ENCODE results near the gene RYR1.
"Not testable (repeated sequence)": the region's sequence is repeated elsewhere in the genome, so short reads cannot be mapped to it uniquely, and the experiment has no call there.

Gene RYR1

DNA sequence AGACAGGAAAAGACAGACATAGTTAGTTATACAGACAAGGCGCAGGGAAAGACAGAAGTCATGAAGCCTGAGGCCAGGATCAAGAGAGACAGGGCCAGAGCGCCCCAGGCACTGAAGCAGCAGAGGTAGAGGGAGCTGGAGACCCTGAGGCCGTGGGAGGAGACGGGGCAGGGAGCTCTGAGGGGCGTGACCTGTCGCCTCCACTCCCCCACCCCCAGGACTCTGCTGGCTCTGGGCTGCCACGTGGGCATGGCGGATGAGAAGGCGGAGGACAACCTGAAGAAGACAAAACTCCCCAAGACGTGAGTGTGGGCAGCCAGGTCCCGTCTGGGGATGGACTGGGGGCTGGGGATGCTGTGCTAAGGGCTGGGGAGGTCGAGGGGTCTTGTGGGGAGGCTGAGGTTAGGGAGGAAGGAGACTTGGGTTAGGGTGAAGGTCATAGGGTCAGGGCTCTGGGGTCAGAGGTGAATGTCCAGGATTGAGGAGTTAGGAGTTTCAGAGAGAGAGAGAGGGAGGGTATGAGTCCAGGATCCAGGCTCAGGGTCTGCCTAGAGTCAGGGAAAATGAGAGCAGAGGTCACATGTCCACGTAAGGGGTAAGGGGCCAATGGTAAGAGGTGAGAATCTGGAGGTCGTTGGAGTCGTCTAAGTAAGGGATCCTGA, 31.1 kb downstream of the RYR1 start:
- DNase-seq: no peak

DNA sequence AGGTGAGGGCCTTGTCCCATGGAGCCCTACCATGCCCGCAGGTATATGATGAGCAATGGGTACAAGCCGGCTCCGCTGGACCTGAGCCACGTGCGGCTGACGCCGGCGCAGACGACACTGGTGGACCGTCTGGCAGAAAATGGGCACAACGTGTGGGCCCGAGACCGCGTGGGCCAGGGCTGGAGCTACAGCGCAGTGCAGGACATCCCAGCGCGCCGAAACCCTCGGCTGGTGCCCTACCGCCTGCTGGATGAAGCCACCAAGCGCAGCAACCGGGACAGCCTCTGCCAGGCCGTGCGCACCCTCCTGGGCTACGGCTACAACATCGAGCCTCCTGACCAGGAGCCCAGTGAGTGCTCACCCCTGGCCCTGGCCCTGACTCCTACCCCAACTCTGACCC, 32.6 kb downstream of the RYR1 start:
- no peak for DNase-seq

GRCh38 chr19:38467541-38468525, 34.3 kb downstream of the RYR1 start:
- no peak for DNase-seq

DNA sequence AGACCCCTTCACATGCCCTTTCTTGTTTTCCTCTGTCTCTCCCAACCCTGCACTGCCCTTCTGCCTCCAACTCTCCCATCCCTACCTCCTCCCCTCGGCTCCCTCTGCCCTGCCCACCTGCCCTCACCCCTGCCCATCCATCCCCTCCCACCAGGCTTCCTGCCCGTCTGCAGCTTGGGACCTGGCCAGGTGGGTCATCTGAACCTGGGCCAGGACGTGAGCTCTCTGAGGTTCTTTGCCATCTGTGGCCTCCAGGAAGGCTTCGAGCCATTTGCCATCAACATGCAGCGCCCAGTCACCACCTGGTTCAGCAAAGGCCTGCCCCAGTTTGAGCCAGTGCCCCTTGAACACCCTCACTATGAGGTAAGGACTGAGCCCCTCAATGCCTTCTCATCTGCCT, 35.7 kb downstream of the RYR1 start:
- no peak for DNase-seq

- DNase-seq: no peak
These were observed 37.4 kb downstream of the RYR1 start for GRCh38 chr19:38470788-38471480.

DNA sequence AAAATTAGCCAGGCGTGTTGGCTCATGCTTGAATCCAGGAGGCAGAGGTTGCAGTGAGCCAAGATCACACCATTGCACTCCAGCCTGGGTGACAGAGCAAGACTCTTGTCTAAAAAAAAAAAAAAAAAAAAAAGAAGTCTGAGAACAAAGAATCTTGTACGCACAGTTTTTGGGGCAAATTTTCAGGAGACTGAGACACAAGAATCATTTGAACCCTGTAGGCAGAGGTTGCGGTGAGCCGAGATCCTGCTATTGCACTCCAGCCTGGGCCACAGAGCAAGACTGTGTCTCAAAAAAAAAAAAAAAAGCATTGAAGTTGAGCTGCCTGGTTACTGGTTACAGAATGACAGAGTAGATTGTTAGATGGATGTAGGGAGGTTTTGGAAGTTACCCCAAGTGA, 39.2 kb downstream of the RYR1 start:
- not testable (repeated sequence) for DNase-seq

GRCh38 chr19:38473201-38473600, 39.7 kb downstream of the RYR1 start:
- DNase-seq: no peak

DNA sequence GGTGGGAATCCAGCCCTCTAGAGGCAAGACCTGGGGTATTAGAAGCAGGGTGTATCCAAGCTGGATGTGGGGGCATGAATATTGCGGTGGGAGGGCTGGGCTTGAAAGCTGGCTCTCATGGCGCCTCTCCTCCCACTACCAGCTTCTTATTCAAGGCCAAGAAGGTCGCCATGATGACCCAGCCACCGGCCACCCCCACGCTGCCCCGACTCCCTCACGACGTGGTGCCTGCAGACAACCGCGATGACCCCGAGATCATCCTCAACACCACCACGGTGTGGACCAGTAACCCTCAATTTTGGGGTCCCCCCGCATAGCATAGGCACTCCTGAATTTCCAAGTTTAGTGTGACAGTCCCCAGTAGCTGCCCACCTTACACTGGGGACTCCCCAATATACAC, 41.7 kb downstream of the RYR1 start:
- no peak for DNase-seq

GRCh38 chr19:38478273-38478971, 44.9 kb downstream of the RYR1 start:
- DNase-seq: peak; percentile 99

DNA sequence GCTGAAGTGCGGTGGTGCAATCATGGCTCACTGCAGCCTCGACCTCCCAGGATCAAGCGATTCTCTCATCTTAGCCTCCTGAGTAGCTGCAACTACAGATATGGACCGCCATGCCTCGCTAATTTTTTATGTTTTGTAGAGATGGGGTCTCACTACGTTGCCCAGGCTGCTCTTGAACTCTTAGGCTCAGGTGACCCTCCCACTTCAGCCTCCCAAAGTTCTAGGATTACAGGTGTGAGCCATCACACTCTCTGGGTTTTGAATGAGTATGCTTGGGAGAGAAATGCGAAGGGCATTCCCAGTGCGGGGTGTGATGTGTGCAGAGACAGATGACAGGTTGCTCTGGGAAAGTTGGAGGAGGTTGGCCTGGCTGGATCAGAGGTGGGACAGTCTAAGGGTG, 49.0 kb downstream of the RYR1 start:
- no peak for DNase-seq

DNA sequence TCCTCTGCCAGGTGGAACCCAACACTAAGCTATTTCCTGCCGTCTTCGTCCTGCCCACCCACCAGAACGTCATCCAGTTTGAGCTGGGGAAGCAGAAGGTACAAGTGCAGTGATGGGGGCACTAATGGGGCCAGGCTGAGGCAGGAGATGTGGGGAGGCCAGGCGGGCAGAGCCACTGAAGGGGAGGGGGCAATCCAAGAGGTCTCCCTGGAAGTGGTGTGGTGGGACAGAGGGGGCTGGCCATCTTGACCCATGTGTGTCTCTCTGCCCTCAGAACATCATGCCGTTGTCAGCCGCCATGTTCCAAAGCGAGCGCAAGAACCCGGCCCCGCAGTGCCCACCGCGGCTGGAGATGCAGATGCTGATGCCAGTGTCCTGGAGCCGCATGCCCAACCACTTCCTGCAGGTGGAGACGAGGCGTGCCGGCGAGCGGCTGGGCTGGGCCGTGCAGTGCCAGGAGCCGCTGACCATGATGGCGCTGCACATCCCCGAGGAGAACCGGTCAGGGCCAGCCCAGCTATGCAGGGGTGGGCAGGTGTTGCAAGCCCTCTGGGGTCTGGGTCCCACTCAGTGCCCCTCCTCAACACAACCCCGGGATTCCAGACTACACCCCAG, 49.6 kb downstream of the RYR1 start:
- no peak for DNase-seq

GRCh38 chr19:38484747-38485146, 51.3 kb downstream of the RYR1 start:
- DNase-seq: no peak

GRCh38 chr19:38485541-38486285, 52.2 kb downstream of the RYR1 start:
- no peak for DNase-seq

GRCh38 chr19:38486731-38487336, 53.3 kb downstream of the RYR1 start:
- no peak for DNase-seq

GRCh38 chr19:38488096-38488495, 54.6 kb downstream of the RYR1 start:
- DNase-seq: no peak

DNA sequence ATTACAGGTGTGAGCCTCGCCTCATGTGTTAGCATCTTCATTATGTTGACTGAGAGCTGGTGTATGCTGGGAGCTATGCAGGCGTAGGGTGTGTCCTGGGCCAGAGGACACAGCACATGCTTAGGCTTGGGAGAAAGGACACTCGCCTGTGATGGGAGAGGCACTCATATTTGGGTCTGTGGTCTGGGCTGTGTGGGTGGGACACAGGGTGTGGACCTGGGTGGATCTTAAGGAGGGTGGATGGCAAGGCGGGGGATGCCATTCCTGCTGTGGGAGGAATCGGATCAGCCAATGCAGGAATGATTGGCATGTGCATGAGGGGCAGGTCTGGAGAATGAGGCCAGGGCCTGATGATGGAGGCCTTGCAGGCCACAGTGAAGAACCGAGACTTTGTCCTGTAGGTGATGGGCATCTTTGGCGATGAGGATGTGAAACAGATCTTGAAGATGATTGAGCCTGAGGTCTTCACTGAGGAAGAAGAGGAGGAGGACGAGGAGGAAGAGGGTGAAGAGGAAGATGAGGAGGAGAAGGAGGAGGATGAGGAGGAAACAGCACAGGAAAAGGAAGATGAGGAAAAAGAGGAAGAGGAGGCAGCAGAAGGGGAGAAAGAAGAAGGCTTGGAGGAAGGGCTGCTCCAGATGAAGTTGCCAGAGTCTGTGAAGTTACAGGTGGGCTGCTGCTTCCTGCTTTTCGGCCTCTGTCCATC, 55.4 kb downstream of the RYR1 start:
- DNase-seq: no peak

DNA sequence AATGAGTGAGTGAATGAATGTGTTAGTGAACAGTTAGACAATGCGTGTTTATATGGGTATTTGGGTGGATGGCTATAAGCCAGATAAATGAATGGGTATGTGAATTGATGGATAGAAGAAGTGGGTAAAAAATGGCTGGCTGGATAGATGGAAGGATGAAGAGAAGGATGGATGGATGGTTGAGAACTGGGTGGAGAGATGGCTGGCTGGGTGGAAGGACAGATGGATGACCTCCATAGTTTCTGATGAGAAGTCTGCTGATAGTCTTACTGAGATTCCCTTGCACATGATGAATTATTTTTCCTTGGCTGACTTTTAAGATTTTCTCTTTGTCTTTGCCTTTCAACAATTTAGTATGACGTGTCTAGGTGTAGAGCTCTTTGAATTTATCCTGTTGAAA, 57.4 kb downstream of the RYR1 start:
- no peak for DNase-seq

DNA sequence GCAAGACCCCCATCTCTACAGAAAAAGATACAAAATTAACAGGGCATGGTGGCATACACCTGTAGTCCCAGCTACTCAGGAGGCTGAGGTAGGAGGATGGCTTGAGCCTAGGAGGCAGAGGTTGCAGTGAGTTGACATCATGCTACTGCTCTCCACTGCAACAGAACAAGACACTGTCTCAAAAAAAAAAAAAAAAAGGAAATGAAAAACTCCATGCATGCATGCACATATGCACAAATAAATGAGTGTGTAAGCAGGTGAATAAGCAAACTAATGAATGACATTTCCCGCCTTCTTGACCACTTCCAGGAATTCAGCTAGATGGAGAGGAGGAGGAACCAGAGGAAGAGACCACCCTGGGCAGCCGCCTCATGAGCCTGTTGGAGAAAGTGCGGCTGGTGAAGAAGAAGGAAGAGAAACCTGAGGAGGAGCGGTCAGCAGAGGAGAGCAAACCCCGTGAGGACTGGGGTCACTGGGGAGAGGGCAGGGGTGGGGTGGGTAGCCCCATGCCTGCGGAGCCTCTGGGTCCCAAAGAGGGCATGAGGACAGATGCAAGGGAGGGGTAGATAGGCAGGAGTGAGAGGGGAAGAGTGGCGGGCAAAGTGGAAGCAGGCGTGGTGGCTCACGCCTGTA, 58.8 kb downstream of the RYR1 start:
- DNase-seq: no peak

GRCh38 chr19:38494379-38494778, 60.9 kb downstream of the RYR1 start:
- no peak for DNase-seq

GRCh38 chr19:38495375-38495774, 61.9 kb downstream of the RYR1 start:
- not testable (repeated sequence) for DNase-seq
